Central memory CD8-positive, alpha-beta T cell (primary cell): ENCODE measurements around the gene PLCG2.
"Not testable (repeated sequence)": the region's sequence is repeated elsewhere in the genome, so short reads cannot be mapped to it uniquely, and the experiment has no call there.

Source experiments
- ATAC-seq: fragments of 150-1000 bp; cut with Tn5 transposase; replicated peaks from 2 replicates; pipeline ENCODE4 v1.10.0; 2022; ENCODE audit warnings: mild to moderate bottlenecking, moderate FRiP score, moderate number of reproducible peaks; ENCODE audit not compliant: poor library complexity, severe bottlenecking; ENCODE audit errors: extremely low read depth
- DNase-seq, 2 donors: peaks; one replicate each; pipeline ENCODE4 v3.0.0; 2021; ENCODE audit warnings: low spot score in 2 of 2
- H3K27ac Mint-ChIP-seq: one replicate; pipeline ENCODE4 v1.8.0; 2022; ENCODE audit warnings: low read depth, mild to moderate bottlenecking, moderate library complexity, mixed read lengths
- H3K27me3 Mint-ChIP-seq: one replicate; pipeline ENCODE4 v1.8.0; 2022; ENCODE audit warnings: mixed read lengths
- H3K36me3 Mint-ChIP-seq: one replicate; pipeline ENCODE4 v1.8.0; 2022; ENCODE audit warnings: mild to moderate bottlenecking, moderate library complexity, mixed read lengths; ENCODE audit not compliant: insufficient read depth
- H3K4me1 Mint-ChIP-seq: one replicate; pipeline ENCODE4 v1.8.0; 2022; ENCODE audit warnings: mixed read lengths
- H3K4me3 Mint-ChIP-seq: one replicate; pipeline ENCODE4 v1.8.0; 2022; ENCODE audit warnings: mild to moderate bottlenecking, moderate library complexity, mixed read lengths
- H3K9me3 Mint-ChIP-seq: one replicate; pipeline ENCODE4 v1.8.0; 2022; ENCODE audit warnings: mixed read lengths

Gene PLCG2

DNA sequence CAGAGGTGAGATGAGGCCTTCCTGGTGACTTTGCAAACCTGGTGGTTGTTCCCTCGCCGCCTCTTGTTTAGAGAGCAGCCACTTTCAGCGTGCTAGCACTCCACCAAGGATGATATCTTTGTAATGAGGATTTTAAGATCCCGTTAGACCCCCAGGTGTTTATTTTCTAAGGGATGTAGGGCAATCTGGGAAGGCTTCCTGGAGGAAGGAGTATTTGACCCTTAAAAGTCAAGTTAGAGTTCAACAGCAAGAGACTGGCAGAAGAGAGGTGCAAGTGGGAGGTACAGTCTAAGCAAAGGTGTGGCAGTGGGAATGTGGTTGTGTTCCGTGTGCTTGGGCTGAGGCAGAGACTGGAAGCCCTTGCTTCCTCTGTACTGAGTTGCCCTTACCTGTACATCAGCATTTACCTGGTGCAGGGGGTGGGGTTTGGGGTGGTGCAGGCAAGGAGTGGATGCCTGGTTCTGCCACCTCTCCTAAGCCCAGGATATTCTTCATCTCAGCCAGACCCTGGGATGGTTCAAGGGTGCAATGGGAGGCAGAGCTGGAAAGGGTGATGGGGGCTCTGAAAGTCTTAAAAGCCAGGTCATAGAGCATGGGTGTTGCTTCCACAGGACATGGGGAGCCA, 148.6 kb downstream of the PLCG2 start:
- H3K9me3 Mint-ChIP-seq: no peaks in the 10 kb centered on the region
- H3K27me3 Mint-ChIP-seq: no peaks in the 10 kb centered on the region
- ATAC-seq (no peak), DNase-seq (no peak)
- H3K4me1 Mint-ChIP-seq: no peaks in the 10 kb centered on the region
- H3K4me3 Mint-ChIP-seq: no peak overlapping the region
- H3K27ac Mint-ChIP-seq: no peak overlapping the region
- peaks cover 31% of the 10 kb centered on the region for H3K36me3 Mint-ChIP-seq

DNA sequence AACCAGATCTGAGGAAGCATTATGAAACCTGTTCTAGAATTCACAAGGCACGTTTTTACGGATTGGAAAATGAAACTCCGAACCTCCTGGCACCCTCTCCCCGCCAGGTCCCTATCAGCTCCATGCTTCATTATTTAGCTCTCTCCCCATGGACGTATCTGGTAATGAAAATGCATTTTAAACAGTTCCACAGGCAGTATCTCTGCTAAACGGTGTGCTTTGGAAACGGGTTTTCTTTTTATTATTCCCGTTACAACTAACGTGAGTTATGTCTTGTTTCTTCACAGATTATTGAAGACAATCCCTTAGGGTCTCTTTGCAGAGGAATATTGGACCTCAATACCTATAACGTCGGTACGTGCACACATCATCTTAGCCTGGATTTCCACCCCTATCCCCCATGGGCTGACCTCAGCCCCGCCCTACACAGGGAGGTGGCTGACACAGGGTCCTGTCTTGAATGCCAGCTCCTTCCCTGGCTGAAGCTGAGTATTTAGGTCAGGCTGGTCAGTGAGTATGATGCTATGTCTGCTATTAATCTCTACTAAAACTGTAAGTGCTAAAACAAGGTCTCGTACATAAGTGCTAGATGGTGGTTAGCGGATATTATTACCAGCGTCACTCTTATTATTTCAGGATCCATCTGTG, 149.3 kb downstream of the PLCG2 start:
- Mint-ChIP-seq H3K9me3 (no peaks in the 10 kb centered on the region), H3K4me3 (no peak overlapping the region), H3K4me1 (no peaks in the 10 kb centered on the region), H3K36me3 (peaks cover 32% of the 10 kb centered on the region), H3K27me3 (no peaks in the 10 kb centered on the region), H3K27ac (no peak overlapping the region)
- no peak for DNase-seq
- no peak for ATAC-seq

DNA sequence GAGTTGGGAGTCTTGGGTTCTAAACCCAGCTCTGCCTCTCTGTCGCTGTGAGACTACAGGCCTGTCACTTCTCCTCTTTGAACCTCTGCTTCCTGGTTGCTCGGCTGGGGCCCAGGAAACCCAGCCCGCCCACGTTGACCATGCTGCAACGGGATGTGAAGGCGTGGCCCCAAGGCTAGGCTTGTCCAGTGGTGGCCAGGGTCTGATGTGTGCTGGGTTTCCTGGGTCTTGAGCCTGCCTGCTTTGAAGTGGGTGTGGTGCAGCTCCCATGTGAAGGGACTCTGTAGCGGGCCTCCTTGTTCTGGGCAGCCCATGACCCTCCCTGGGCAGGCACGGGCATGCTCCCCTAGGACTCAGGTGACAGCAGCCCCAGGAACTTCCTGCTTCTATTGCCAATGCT, 149.9 kb downstream of the PLCG2 start:
- no peaks in the 10 kb centered on the region for H3K9me3 Mint-ChIP-seq
- peaks cover 29% of the 10 kb centered on the region for H3K36me3 Mint-ChIP-seq
- H3K4me3 Mint-ChIP-seq: no peak overlapping the region
- no peaks in the 10 kb centered on the region for H3K27me3 Mint-ChIP-seq
- no peak for DNase-seq
- H3K4me1 Mint-ChIP-seq: no peaks in the 10 kb centered on the region
- no peak overlapping the region for H3K27ac Mint-ChIP-seq
- ATAC-seq: no peak

DNA sequence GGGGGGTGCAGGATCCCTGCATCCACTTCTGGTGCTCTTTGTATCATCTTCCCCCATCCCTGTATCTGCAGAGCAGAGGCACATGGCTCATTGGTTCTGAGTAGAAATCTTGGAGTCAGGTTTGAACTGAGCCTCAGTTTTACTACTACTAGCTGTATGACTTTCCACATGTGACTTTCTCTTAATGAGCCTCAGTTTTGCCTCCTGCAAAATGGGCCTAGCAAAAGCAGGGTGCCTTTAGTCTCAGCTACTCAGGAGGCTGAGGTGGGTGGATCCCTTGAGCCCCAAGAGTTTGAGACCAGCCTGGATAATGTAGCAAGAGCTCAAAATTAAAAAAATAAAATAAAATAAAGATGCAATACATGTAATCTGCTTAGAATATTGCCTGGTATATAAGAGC, 150.8 kb downstream of the PLCG2 start:
- Mint-ChIP-seq H3K27me3 (no peaks in the 10 kb centered on the region), H3K36me3 (peaks cover 33% of the 10 kb centered on the region), H3K9me3 (no peaks in the 10 kb centered on the region), H3K4me3 (no peak overlapping the region), H3K27ac (no peak overlapping the region), H3K4me1 (no peaks in the 10 kb centered on the region)
- ATAC-seq (no peak), DNase-seq (no peak)

DNA sequence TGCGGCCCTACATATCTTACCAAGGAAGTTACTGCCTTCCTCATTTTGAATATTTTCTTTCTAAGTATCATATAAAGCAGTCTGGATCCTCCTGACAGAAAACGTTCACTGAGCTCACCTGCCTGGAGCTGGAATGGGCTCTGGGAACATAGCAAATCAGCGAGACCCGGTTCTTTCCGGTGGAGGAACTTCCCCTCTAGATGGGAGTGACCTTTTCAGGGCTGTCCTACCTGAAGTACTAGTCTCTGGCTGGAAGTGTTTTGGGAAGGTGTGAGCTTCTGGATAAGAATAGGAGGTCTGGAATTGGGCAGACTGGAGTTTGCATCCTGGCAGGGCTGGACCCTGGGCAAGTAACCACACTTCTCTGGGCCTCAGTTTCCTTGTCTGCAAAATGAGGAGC, 152.8 kb downstream of the PLCG2 start:
- Mint-ChIP-seq H3K27me3 (no peaks in the 10 kb centered on the region), H3K27ac (no peak overlapping the region), H3K4me3 (no peak overlapping the region), H3K36me3 (peaks cover 27% of the 10 kb centered on the region), H3K4me1 (no peaks in the 10 kb centered on the region), H3K9me3 (no peaks in the 10 kb centered on the region)
- ATAC-seq (no peak), DNase-seq (no peak)

DNA sequence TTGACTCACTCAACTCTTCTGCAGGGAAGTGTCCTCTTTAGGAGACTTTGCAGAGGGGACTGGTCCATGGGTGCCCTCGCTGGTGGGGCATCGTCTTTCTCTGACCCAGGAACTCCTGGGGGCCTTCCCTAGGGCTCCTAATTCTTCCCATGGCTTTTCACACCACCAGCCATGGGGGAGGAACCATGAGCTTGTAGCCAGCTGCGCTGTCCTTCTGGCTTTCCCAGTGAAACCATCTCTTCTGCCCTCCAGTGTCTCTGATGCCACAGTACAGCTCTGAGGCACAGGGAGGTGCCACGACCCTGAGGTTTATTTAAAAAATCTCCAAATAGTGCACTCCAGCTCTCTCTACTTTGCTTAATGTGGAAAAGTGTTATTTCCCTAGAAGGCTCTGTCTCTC, 153.6 kb downstream of the PLCG2 start:
- no peak overlapping the region for H3K4me3 Mint-ChIP-seq
- no peaks in the 10 kb centered on the region for H3K27me3 Mint-ChIP-seq
- ATAC-seq: no peak
- H3K4me1 Mint-ChIP-seq: no peaks in the 10 kb centered on the region
- no peak for DNase-seq
- H3K27ac Mint-ChIP-seq: no peak overlapping the region
- H3K9me3 Mint-ChIP-seq: no peaks in the 10 kb centered on the region
- peaks cover 28% of the 10 kb centered on the region for H3K36me3 Mint-ChIP-seq

DNA sequence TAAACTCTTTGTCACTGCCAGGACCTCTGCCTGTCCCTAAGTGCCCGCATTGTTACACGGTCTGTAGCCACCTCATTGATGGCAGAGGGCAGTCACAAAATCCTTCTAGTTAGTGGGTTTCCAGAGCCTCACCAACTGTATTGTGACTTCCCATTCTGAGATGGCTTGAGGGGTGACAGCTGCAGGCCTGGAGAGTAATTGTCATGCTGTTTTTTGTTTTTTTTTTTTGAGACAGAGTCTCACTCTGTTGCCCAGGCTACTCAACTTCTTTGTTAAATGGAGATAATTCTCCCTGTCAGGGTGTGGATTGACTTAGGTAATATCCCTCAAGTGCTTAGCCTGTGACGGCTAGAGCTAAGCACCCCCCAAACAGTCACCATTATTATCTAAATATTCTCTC, 154.3 kb downstream of the PLCG2 start:
- H3K36me3 Mint-ChIP-seq: peaks cover 28% of the 10 kb centered on the region
- no peak overlapping the region for H3K27ac Mint-ChIP-seq
- no peaks in the 10 kb centered on the region for H3K9me3 Mint-ChIP-seq
- DNase-seq (no peak), ATAC-seq (no peak)
- no peaks in the 10 kb centered on the region for H3K27me3 Mint-ChIP-seq
- no peaks in the 10 kb centered on the region for H3K4me1 Mint-ChIP-seq
- H3K4me3 Mint-ChIP-seq: no peak overlapping the region

DNA sequence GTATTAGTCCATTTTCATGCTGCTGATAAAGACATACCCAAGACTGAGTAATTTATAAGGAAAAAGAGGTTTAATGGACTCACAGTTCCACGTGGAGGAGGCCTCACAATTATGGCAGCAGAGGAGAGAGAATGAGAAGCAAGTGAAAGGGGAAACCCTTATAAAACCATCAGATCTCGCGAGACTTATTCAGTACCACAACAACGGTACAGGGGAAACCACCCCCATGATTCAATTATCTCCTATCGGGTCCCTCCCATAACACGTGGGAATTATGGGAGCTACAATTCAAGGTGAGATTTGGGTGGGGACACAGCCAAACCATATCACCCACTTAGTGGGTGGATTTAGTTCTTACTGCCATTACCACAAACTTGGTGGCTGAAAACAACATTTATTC, 155.6 kb downstream of the PLCG2 start:
- H3K36me3 Mint-ChIP-seq: peaks cover 34% of the 10 kb centered on the region
- H3K9me3 Mint-ChIP-seq, H3K4me3 Mint-ChIP-seq, H3K4me1 Mint-ChIP-seq, DNase-seq, H3K27me3 Mint-ChIP-seq, H3K27ac Mint-ChIP-seq, ATAC-seq: not testable (repeated sequence)

DNA sequence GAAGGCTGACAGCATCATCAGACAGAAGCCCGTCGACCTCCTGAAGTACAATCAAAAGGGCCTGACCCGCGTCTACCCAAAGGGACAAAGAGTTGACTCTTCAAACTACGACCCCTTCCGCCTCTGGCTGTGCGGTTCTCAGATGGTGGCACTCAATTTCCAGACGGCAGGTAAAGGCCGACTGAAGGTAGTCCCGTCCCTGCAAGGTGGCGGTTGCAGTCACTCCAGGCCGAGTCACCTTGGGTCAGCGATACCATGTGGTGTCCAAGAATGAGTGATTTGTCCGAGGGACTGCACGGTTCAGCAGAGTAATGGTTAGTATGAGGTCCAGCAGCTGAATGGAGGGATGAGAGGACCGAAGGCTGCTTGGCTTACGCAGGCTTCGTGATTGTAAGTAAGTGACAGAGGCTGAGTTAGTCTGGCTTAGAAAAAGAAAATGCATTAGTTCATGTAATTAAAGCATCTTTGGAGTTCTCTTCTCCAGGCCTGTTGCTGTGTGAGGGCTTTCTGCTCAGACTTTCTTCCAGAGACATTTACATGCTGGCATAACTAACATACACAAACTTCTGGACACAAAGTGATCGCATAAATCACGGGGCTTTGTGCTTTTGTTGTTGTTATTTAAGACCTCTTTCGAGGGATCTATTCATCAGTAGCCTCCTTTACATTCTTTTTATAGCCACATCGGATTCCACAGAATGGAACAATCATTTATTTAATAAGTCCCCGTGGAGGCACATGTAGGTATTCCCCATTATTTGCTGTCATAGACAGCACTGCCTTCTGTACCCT, 157.3 kb downstream of the PLCG2 start:
- no peaks in the 10 kb centered on the region for H3K4me1 Mint-ChIP-seq
- ATAC-seq (no peak), DNase-seq (no peak)
- H3K36me3 Mint-ChIP-seq: peaks cover 34% of the 10 kb centered on the region
- H3K27ac Mint-ChIP-seq: no peak overlapping the region
- H3K27me3 Mint-ChIP-seq: no peaks in the 10 kb centered on the region
- H3K9me3 Mint-ChIP-seq: no peaks in the 10 kb centered on the region
- H3K4me3 Mint-ChIP-seq: no peak overlapping the region

DNA sequence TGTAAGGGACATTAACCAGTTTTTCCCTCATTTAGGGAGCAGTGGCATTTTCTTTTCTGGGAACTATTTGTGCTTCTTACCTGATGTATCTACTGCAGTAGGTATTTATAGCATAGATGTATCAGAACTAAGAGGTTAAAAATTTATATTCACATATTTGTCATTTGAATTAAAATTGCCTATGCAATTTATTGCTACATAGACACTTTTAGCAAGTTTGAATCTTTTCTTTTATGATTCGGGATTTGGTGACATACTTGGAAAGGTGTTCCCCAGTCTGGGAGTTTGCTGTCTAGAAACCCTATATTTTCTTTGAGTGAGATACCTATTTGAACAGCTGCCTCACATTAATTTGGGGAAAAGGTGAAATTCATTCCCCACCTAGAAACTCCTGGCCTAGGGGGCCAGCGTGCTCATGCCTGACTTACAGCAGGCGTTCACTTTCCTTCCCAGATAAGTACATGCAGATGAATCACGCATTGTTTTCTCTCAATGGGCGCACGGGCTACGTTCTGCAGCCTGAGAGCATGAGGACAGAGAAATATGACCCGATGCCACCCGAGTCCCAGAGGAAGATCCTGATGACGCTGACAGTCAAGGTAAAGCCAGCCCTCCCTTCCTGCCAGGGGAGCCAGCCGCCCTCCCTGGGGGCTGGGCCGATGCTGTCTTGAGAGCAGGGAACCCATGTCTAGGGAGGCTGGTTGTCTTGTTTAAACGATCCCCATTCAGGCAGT, 158.4 kb downstream of the PLCG2 start:
- H3K4me1 Mint-ChIP-seq: no peaks in the 10 kb centered on the region

DNA sequence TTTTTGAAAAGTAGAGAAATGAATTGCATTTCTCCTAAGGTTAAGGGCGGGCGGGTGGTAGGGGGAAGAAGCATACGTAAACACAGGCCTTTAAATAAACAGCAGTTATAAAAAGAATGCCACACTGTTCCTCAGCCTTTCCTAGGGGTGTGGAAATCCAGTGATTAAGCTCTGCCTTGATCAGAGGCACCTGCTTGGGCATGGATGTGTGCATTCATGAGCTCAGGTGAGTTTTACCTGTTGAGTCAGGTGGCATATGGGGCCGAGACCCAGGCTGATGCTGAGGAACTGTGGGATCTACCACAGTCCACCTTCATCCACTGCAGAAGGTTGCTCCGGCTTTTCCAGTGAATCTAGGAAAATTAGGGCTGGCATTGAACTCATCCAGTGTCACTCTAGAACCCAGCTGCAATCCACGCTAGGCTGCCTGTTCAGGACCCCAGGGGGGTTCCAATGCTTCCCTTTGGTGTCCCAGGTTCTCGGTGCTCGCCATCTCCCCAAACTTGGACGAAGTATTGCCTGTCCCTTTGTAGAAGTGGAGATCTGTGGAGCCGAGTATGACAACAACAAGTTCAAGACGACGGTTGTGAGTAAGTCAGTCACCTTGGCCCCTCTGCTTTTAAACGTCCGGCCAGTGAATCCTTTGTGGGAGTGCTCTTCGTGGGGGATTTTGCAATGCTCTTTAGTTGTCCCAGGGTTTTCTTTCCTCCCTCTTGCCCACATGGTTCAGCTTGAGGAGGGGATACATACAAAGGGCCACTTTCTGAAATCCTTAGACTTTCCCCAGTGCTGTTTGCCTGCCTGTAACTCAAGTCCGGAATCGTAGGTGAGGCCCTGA, 159.5 kb downstream of the PLCG2 start:
- Mint-ChIP-seq H3K4me3 (no peak overlapping the region), H3K4me1 (no peaks in the 10 kb centered on the region), H3K27ac (no peak overlapping the region), H3K27me3 (no peaks in the 10 kb centered on the region), H3K9me3 (no peaks in the 10 kb centered on the region), H3K36me3 (peaks cover 31% of the 10 kb centered on the region)
- ATAC-seq: no peak
- no peak for DNase-seq

More for the DNA sequence above, 158.4 kb downstream of the PLCG2 start:
- no peaks in the 10 kb centered on the region for H3K27me3 Mint-ChIP-seq
- H3K36me3 Mint-ChIP-seq: peaks cover 31% of the 10 kb centered on the region
- H3K4me3 Mint-ChIP-seq: no peak overlapping the region
- no peak overlapping the region for H3K27ac Mint-ChIP-seq
- ATAC-seq: no peak
- no peak for DNase-seq
- H3K9me3 Mint-ChIP-seq: no peaks in the 10 kb centered on the region
